HepG2 (cell line): Measurements from ENCODE around the gene SDR39U1. TPM values are rescaled to one million over a fixed set of nuclear protein-coding genes. Genes with fewer than 3 reads are reported as not detected.

ENCODE experiments used
- CBFB ChIP-seq: sonication (generic); formaldehyde crosslinking; IDR thresholded peaks from 2 replicates; pipeline ENCODE4 v1.4.0; 2020; ENCODE audit warnings: missing genetic modification reagents
- EZH2 ChIP-seq: conservative IDR thresholded peaks from 2 replicates; pipeline ENCODE4 v1.6.1; 2012; ENCODE audit warnings: mild to moderate bottlenecking, low read depth, low read length, moderate library complexity
- IRX3 ChIP-seq: sonication (generic); formaldehyde crosslinking; IDR thresholded peaks from 2 replicates; pipeline ENCODE4 v1.8.1; 2023; ENCODE audit warnings: mild to moderate bottlenecking, low read depth, missing genetic modification reagents, borderline replicate concordance
- KMT2B ChIP-seq: IDR thresholded peaks from 2 replicates; pipeline ENCODE4 v1.6.1; 2016; ENCODE audit warnings: missing genetic modification reagents, missing compliant biosample characterization
- MATR3 ChIP-seq: sonication (generic); formaldehyde crosslinking; IDR thresholded peaks from 2 replicates; pipeline ENCODE4 v1.4.0; 2020; ENCODE audit warnings: missing genetic modification reagents
- NFKB2 ChIP-seq: sonication (generic); formaldehyde crosslinking; IDR thresholded peaks from 2 replicates; pipeline ENCODE4 v1.4.0; 2020; ENCODE audit warnings: missing genetic modification reagents, borderline replicate concordance
- POLR2AphosphoS2 ChIP-seq: IDR thresholded peaks from 2 replicates; pipeline ENCODE4 v1.6.1; 2011; ENCODE audit warnings: low read depth, low read length, improper control_type of control experiment
- SCMH1 ChIP-seq: sonication (generic); formaldehyde crosslinking; IDR thresholded peaks from 2 replicates; pipeline ENCODE4 v1.9.0; 2021; ENCODE audit warnings: missing genetic modification reagents, mild to moderate bottlenecking, borderline replicate concordance
- SETDB1 ChIP-seq: sonication (generic); formaldehyde crosslinking; IDR thresholded peaks from 2 replicates; pipeline ENCODE4 v1.5.1; 2020; ENCODE audit warnings: missing genetic modification reagents, mild to moderate bottlenecking, borderline replicate concordance
- WIZ ChIP-seq: sonication (generic); formaldehyde crosslinking; IDR thresholded peaks from 2 replicates; pipeline ENCODE4 v1.5.1; 2020; ENCODE audit warnings: mild to moderate bottlenecking, missing genetic modification reagents
- ZFP37 ChIP-seq: sonication (generic); formaldehyde crosslinking; IDR thresholded peaks from 2 replicates; pipeline ENCODE4 v1.4.0; 2020; ENCODE audit warnings: missing genetic modification reagents, borderline replicate concordance
- ZNF10 ChIP-seq: sonication (generic); formaldehyde crosslinking; IDR thresholded peaks from 2 replicates; pipeline ENCODE4 v1.4.0; 2020; ENCODE audit warnings: mild to moderate bottlenecking, low read depth, missing genetic modification reagents, borderline replicate concordance
- ZNF101 ChIP-seq: sonication (generic); formaldehyde crosslinking; IDR thresholded peaks from 2 replicates; pipeline ENCODE4 v1.4.0; 2020; ENCODE audit warnings: mild to moderate bottlenecking, low read depth, missing genetic modification reagents, borderline replicate concordance
- ZNF432 ChIP-seq: sonication (generic); formaldehyde crosslinking; IDR thresholded peaks from 2 replicates; pipeline ENCODE4 v1.5.0; 2020; ENCODE audit warnings: missing genetic modification reagents, mild to moderate bottlenecking, borderline replicate concordance
- ZNF616 ChIP-seq: sonication (generic); formaldehyde crosslinking; IDR thresholded peaks from 2 replicates; pipeline ENCODE4 v1.5.0; 2020; ENCODE audit warnings: low read depth, mild to moderate bottlenecking, missing genetic modification reagents
- ZNF703 ChIP-seq: sonication (generic); formaldehyde crosslinking; IDR thresholded peaks from 2 replicates; pipeline ENCODE4 v1.5.1; 2020; ENCODE audit warnings: missing genetic modification reagents, mild to moderate bottlenecking, moderate library complexity, borderline replicate concordance
- polyA plus RNA-seq, 8 experiments: library from polyadenylated mRNA; depleted of rRNA in 3 of 8; stranded (reverse) in 7 of 8; unstranded in 1 of 8; fragments of >200 nt; fragmentation: Illumina TruSeq in 4 of 8; extraction: Trizol in 4 of 8; gene quantifications; 2 replicates each; pipeline versions ENCODE4 v1.2.1 to v1.2.3, GENCODE V29; 2011 to 2016; ENCODE audit warnings: low read depth in 4 of 8, missing spikeins in 1 of 8, mixed read lengths in 1 of 8; ENCODE audit not compliant: insufficient read depth in 1 of 8
- total RNA-seq, 5 experiments: library from RNA; depleted of rRNA; stranded (reverse); fragments of >200 nt; fragmentation: Illumina TruSeq; extraction: Trizol; gene quantifications; 2 replicates each; pipeline ENCODE4 v1.2.3, GENCODE V29; 2016; ENCODE audit warnings: low read depth in 1 of 5
- TF ChIP-seq, protein P1 (sequence below): IDR thresholded peaks from 2 replicates; pipeline ENCODE4 v1.6.1; 2016
- TF ChIP-seq, protein P2 (sequence below): sonication (generic); formaldehyde crosslinking; IDR thresholded peaks from 2 replicates; pipeline ENCODE4 v1.8.0; 2022; ENCODE audit warnings: missing genetic modification reagents, mild to moderate bottlenecking, moderate library complexity, borderline replicate concordance
- TF ChIP-seq, protein P3 (sequence below): IDR thresholded peaks from 2 replicates; pipeline ENCODE4 v1.6.1; 2016; ENCODE audit warnings: mild to moderate bottlenecking, missing biosample characterization, missing genetic modification reagents
- TF ChIP-seq, protein P4 (sequence below): sonication (generic); formaldehyde crosslinking; conservative IDR thresholded peaks from 2 replicates; pipeline ENCODE4 v1.4.0; 2020; ENCODE audit warnings: mild to moderate bottlenecking, missing genetic modification reagents, moderate library complexity
- TF ChIP-seq, protein P5 (sequence below): sonication (generic); IDR thresholded peaks from 2 replicates; pipeline ENCODE4 v1.6.1; 2016; ENCODE audit warnings: low read depth, borderline replicate concordance

The SDR39U1 gene
- total and polyA plus RNA-seq, 2 of the 13 experiments (the other 11 are each of a cell fraction or from before 2014, with no cell fraction given): 34.4 to 129 TPM

DNA sequence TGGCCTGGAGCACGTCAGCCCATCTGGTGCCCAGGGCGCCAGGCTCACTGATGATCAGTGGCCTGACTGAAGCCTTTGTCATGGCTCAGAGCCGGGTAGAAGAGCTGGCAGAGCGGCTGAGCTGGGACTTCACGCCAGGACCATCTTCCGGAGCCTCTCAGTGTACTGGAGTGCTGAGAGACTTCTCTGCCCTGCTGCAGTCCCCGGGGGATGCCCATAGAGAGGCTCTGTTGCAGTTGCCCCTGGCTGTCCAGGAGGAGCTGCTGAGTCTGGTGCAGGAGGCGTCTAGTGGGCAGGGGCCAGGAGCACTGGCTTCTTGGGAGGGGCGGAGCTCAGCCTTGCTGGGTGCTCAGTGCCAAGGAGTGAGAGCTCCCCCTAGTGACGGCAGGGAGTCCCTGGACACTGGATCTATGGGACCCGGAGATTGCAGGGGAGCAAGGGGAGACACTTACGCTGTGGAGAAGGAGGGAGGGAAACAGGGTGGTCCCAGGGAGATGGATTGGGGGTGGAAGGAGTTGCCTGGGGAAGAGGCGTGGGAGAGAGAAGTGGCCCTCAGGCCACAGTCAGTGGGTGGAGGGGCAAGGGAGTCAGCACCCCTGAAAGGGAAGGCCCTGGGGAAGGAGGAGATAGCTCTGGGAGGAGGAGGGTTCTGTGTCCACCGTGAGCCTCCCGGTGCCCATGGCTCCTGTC is 10.9 kb downstream of the SDR39U1 start (continued):
- TF ChIP-seq ZNF101 (CRISPR knock-in tag) (no peak), WIZ (no peak), ZNF10 (CRISPR knock-in tag) (no peak; the same call in 1 of the 2 replicates), KMT2B (CRISPR knock-in tag) (no peak), ZNF703 (CRISPR knock-in tag) (no peak), CBFB (CRISPR knock-in tag) (peak; percentile 86), IRX3 (CRISPR knock-in tag) (no peak; the same call in 1 of the 2 replicates), ZNF432 (CRISPR knock-in tag) (no peak), EZH2 (no peak), POLR2AphosphoS2 (no peak), ZNF616 (CRISPR knock-in tag) (peak; percentile 20; the same call in 1 of the 2 replicates), NFKB2 (no peak; the same call in 1 of the 2 replicates), ZFP37 (CRISPR knock-in tag) (no peak), MATR3 (CRISPR knock-in tag) (peak; percentile 28; the same call in 1 of the 2 replicates), SETDB1 (CRISPR knock-in tag) (no peak), SCMH1 (CRISPR knock-in tag) (no peak)
- TF ChIP-seq, protein P1, sequence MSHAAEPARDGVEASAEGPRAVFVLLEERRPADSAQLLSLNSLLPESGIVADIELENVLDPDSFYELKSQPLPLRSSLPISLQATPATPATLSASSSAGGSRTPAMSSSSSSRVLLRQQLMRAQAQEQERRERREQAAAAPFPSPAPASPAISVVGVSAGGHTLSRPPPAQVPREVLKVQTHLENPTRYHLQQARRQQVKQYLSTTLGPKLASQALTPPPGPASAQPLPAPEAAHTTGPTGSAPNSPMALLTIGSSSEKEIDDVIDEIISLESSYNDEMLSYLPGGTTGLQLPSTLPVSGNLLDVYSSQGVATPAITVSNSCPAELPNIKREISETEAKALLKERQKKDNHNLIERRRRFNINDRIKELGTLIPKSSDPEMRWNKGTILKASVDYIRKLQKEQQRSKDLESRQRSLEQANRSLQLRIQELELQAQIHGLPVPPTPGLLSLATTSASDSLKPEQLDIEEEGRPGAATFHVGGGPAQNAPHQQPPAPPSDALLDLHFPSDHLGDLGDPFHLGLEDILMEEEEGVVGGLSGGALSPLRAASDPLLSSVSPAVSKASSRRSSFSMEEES (CRISPR knock-in tag): no peak
- TF ChIP-seq, protein P2, sequence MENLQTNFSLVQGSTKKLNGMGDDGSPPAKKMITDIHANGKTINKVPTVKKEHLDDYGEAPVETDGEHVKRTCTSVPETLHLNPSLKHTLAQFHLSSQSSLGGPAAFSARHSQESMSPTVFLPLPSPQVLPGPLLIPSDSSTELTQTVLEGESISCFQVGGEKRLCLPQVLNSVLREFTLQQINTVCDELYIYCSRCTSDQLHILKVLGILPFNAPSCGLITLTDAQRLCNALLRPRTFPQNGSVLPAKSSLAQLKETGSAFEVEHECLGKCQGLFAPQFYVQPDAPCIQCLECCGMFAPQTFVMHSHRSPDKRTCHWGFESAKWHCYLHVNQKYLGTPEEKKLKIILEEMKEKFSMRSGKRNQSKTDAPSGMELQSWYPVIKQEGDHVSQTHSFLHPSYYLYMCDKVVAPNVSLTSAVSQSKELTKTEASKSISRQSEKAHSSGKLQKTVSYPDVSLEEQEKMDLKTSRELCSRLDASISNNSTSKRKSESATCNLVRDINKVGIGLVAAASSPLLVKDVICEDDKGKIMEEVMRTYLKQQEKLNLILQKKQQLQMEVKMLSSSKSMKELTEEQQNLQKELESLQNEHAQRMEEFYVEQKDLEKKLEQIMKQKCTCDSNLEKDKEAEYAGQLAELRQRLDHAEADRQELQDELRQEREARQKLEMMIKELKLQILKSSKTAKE (CRISPR knock-in tag): no peak; the same call in 1 of the 2 replicates
- TF ChIP-seq, protein P3, sequence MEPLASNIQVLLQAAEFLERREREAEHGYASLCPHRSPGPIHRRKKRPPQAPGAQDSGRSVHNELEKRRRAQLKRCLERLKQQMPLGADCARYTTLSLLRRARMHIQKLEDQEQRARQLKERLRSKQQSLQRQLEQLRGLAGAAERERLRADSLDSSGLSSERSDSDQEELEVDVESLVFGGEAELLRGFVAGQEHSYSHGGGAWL (CRISPR knock-in tag): no peak
- TF ChIP-seq, protein P4, sequence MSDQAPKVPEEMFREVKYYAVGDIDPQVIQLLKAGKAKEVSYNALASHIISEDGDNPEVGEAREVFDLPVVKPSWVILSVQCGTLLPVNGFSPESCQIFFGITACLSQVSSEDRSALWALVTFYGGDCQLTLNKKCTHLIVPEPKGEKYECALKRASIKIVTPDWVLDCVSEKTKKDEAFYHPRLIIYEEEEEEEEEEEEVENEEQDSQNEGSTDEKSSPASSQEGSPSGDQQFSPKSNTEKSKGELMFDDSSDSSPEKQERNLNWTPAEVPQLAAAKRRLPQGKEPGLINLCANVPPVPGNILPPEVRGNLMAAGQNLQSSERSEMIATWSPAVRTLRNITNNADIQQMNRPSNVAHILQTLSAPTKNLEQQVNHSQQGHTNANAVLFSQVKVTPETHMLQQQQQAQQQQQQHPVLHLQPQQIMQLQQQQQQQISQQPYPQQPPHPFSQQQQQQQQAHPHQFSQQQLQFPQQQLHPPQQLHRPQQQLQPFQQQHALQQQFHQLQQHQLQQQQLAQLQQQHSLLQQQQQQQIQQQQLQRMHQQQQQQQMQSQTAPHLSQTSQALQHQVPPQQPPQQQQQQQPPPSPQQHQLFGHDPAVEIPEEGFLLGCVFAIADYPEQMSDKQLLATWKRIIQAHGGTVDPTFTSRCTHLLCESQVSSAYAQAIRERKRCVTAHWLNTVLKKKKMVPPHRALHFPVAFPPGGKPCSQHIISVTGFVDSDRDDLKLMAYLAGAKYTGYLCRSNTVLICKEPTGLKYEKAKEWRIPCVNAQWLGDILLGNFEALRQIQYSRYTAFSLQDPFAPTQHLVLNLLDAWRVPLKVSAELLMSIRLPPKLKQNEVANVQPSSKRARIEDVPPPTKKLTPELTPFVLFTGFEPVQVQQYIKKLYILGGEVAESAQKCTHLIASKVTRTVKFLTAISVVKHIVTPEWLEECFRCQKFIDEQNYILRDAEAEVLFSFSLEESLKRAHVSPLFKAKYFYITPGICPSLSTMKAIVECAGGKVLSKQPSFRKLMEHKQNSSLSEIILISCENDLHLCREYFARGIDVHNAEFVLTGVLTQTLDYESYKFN: peak; percentile 43; the same call in 1 of the 2 replicates
- TF ChIP-seq, protein P5, sequence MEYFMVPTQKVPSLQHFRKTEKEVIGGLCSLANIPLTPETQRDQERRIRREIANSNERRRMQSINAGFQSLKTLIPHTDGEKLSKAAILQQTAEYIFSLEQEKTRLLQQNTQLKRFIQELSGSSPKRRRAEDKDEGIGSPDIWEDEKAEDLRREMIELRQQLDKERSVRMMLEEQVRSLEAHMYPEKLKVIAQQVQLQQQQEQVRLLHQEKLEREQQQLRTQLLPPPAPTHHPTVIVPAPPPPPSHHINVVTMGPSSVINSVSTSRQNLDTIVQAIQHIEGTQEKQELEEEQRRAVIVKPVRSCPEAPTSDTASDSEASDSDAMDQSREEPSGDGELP: 0 out of 2 replicates have a peak, but pooled peaks have one; percentile 14
